Smooth muscle cell (in vitro differentiated cells): Measurements from ENCODE around the gene DOCK4. TPM values are rescaled to one million over a fixed set of nuclear protein-coding genes. Genes with fewer than 3 reads are reported as not detected.

Experiments
- DNase-seq: peaks from one replicate; lab custom pipeline; 2025; ENCODE audit not compliant: unreplicated experiment; lab: John Stamatoyannopoulos, UW
- H2AFZ ChIP-seq: fragments of 200-600 bp; sonication (generic); 2 replicates; pipeline ENCODE4 v1.6.0; 2016; ENCODE audit warnings: antibody characterized with exemption, low read depth, mild to moderate bottlenecking
- H3F3A ChIP-seq: fragments of 200-600 bp; sonication (generic); 2 replicates; pipeline ENCODE4 v1.6.0; 2017; ENCODE audit warnings: antibody characterized with exemption, low read depth
- H3K27ac ChIP-seq: fragments of 200-600 bp; sonication (generic); 2 replicates; pipeline ENCODE4 v1.5.1; 2016; ENCODE audit warnings: low read depth, mild to moderate bottlenecking
- H3K27me3 ChIP-seq: fragments of 200-600 bp; sonication (generic); 2 replicates; pipeline ENCODE4 v1.6.1; 2016; ENCODE audit warnings: low read depth, mild to moderate bottlenecking
- H3K36me3 ChIP-seq: fragments of 200-600 bp; sonication (generic); 2 replicates; pipeline ENCODE4 v1.5.1; 2016; ENCODE audit warnings: low read depth
- H3K4me1 ChIP-seq: fragments of 200-600 bp; sonication (generic); 2 replicates; pipeline ENCODE4 v1.5.1; 2016; ENCODE audit warnings: low read depth
- H3K4me2 ChIP-seq: fragments of 200-600 bp; sonication (generic); 2 replicates; pipeline ENCODE4 v1.6.0; 2016; ENCODE audit warnings: mild to moderate bottlenecking
- H3K4me3 ChIP-seq: fragments of 200-600 bp; sonication (generic); 2 replicates; pipeline ENCODE4 v1.5.1; 2016; ENCODE audit warnings: mild to moderate bottlenecking
- H3K79me2 ChIP-seq: fragments of 200-600 bp; sonication (generic); 2 replicates; pipeline ENCODE4 v1.6.0; 2016; ENCODE audit warnings: low read depth, mild to moderate bottlenecking
- H3K9ac ChIP-seq: fragments of 200-600 bp; sonication (generic); 2 replicates; pipeline ENCODE4 v1.6.0; 2016; ENCODE audit warnings: low read depth
- H3K9me3 ChIP-seq: fragments of 200-600 bp; sonication (generic); replicated peaks from 2 replicates; pipeline ENCODE4 v1.5.1; 2016; ENCODE audit warnings: low read depth
- H4K20me1 ChIP-seq: fragments of 200-600 bp; sonication (generic); 2 replicates; pipeline ENCODE4 v1.6.0; 2016; ENCODE audit warnings: low read depth
- CTCF ChIP-seq: fragments of 200-600 bp; sonication (generic); IDR thresholded peaks from 2 replicates; pipeline ENCODE4 v1.5.1; 2017; ENCODE audit warnings: borderline replicate concordance, mild to moderate bottlenecking, antibody characterized with exemption; ENCODE audit not compliant: insufficient read depth, poor library complexity, severe bottlenecking
- WGBS: methylation state at CpG from one replicate; pipeline ENCODE4 v1.1.7; 2016; ENCODE audit warnings: low lambda C conversion rate; 5-methylcytosine and 5-hydroxymethylcytosine counted together
- polyA plus RNA-seq: library from polyadenylated mRNA; unstranded; fragments of >200 nt; fragmentation: Nextera tagmentation; extraction: Ambion mirVana; gene quantifications from 2 replicates; pipeline ENCODE4 v1.2.1, GENCODE V29; 2016
- total RNA-seq: library from RNA; depleted of rRNA; stranded (reverse); fragments of >200 nt; gene quantifications from 2 replicates; pipeline ENCODE4 v1.2.3, GENCODE V29; 2014

Gene DOCK4
- total and polyA plus RNA-seq, 2 experiments from 2014 or later: 7.4 to 20.5 TPM

GRCh38 chr7:111821046-111821445 lies 385.2 kb downstream of the DOCK4 start:
- Histone ChIP-seq H4K20me1 (no peaks in the 10 kb centered on the region), H3K9me3 (no peaks in the 10 kb centered on the region), H3K27ac (no peak overlapping the region), H3K79me2 (no peaks in the 10 kb centered on the region), H2AFZ (no peak overlapping the region), H3K9ac (no peak overlapping the region), H3K4me1 (no peaks in the 10 kb centered on the region), H3K36me3 (no peaks in the 10 kb centered on the region), H3K27me3 (no peaks in the 10 kb centered on the region), H3F3A (no peaks in the 10 kb centered on the region), H3K4me3 (no peak overlapping the region), H3K4me2 (no peak overlapping the region)
- DNase-seq: no peak
- TF ChIP-seq CTCF: no peak
- 95% methylated on average over 4 of the region's 4 CpGs for WGBS

GRCh38 chr7:111820621-111821020 lies 385.6 kb downstream of the DOCK4 start:
- Histone ChIP-seq H3K4me1 (no peaks in the 10 kb centered on the region), H3K36me3 (no peaks in the 10 kb centered on the region), H2AFZ (no peak overlapping the region), H3K79me2 (no peaks in the 10 kb centered on the region), H3K27me3 (no peaks in the 10 kb centered on the region), H3K27ac (no peak overlapping the region), H4K20me1 (no peaks in the 10 kb centered on the region), H3F3A (no peaks in the 10 kb centered on the region), H3K4me3 (no peak overlapping the region), H3K9ac (no peak overlapping the region), H3K4me2 (no peak overlapping the region), H3K9me3 (no peaks in the 10 kb centered on the region)
- TF ChIP-seq CTCF: no peak
- no peak for DNase-seq
- 98% methylated on average over 2 of the region's 2 CpGs for WGBS

GRCh38 chr7:111820121-111820520 lies 386.1 kb downstream of the DOCK4 start:
- WGBS: 100% methylated on average over 1 of the region's 1 CpG
- Histone ChIP-seq H3K9ac (no peak overlapping the region), H3F3A (no peaks in the 10 kb centered on the region), H3K79me2 (no peaks in the 10 kb centered on the region), H3K4me1 (no peaks in the 10 kb centered on the region), H3K9me3 (no peaks in the 10 kb centered on the region), H3K27me3 (no peaks in the 10 kb centered on the region), H3K4me2 (no peak overlapping the region), H3K27ac (no peak overlapping the region), H3K36me3 (no peaks in the 10 kb centered on the region), H2AFZ (no peak overlapping the region), H3K4me3 (no peak overlapping the region), H4K20me1 (no peaks in the 10 kb centered on the region)
- TF ChIP-seq CTCF: no peak
- DNase-seq: no peak

- WGBS: no CpG with 5 or more reads among the region's 1 CpG
These were observed 390.8 kb downstream of the DOCK4 start for GRCh38 chr7:111815354-111815753.

More at GRCh38 chr7:111815354-111815753, 390.8 kb downstream of the DOCK4 start:
- Histone ChIP-seq H3K27me3 (no peaks in the 10 kb centered on the region), H4K20me1 (no peaks in the 10 kb centered on the region), H3K36me3 (no peaks in the 10 kb centered on the region), H2AFZ (no peak overlapping the region), H3K9me3 (no peaks in the 10 kb centered on the region), H3K79me2 (no peaks in the 10 kb centered on the region), H3K9ac (no peak overlapping the region), H3K4me1 (no peaks in the 10 kb centered on the region), H3K4me3 (no peak overlapping the region), H3F3A (no peaks in the 10 kb centered on the region), H3K4me2 (no peak overlapping the region), H3K27ac (no peak overlapping the region)
- DNase-seq: no peak
- TF ChIP-seq CTCF: no peak
